ENCODE measurements around the gene GRB10. TPM values are rescaled to one million over a fixed set of nuclear protein-coding genes. Genes with fewer than 3 reads are reported as not detected.

Gene GRB10
- total RNA-seq, 2 experiments from 2014 or later: 5.9 to 8.4 TPM

GRCh38 chr7:50621973-50622490 is 160.7 kb downstream of the GRB10 start:
- Histone ChIP-seq H3K4me1 (ENCODE audit: insufficient read depth, low read length) (no peaks in the 10 kb centered on the region), H3K27me3 (ENCODE audit: control insufficient read depth in 1 of 2, insufficient read depth in 2 of 2, low read length in 2 of 2) (no peaks in the 10 kb centered on the region), H3K27ac (ENCODE audit: low read depth in 1 of 2, low read length in 2 of 2) (no peak overlapping the region), H3K4me3 (ENCODE audit: low read length) (no peak overlapping the region), H3K9me3 (ENCODE audit: control insufficient read depth in 1 of 2, insufficient read depth in 1 of 2, low read length in 2 of 2) (no peaks in the 10 kb centered on the region), H3K36me3 (ENCODE audit: insufficient read depth, low read length) (no peaks in the 10 kb centered on the region)
- no peak for TF ChIP-seq CTCF (IDR thresholded peaks at IDR 0.05)
- no peak for DNase-seq
- ChIA-PET CTCF (no interaction called here), POLR2A (no interaction called here)
- intact Hi-C loops (cut with DNase I, micrococcal nuclease): no loop called here
- Mint-ChIP-seq H3K27me3 (no peaks in the 10 kb centered on the region), H3K36me3 (ENCODE audit: low read depth) (no peaks in the 10 kb centered on the region), H3K27ac (no peak overlapping the region), H3K4me3 (no peak overlapping the region), H3K9me3 (no peaks in the 10 kb centered on the region), H3K4me1 (ENCODE audit: low read depth) (no peaks in the 10 kb centered on the region)
- ATAC-seq (ENCODE audit: poor library complexity): no peak

DNA sequence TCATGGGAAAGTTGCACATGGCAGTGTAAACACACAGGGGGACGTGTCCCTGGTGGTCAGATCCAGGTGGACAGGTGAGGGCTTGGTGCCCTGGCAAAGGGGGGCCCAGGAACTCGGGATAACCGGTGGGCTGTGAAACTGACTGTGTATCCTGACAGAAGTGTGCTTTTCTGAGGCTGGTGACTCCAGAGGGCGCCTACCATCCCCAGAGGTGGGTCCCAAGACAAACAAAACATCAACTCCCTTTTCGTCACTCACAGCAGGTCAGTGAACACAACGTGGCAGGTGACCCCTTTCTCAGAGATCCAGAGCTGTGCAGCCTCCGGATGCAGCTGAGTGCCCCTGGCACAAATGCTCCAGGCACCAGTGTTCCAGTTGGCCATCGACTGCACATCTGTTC is 161.5 kb downstream of the GRB10 start:
- no peak overlapping the region for H3K27ac ChIP-seq (ENCODE audit: low read depth in 1 of 2, low read length in 2 of 2)
- H3K27me3 ChIP-seq (ENCODE audit: control insufficient read depth in 1 of 2, insufficient read depth in 2 of 2, low read length in 2 of 2): no peaks in the 10 kb centered on the region
- ChIA-PET CTCF (interaction anchor here (1.2 kb wide), 1 partner anchor 528 kb away, joined by 3 read pairs; the partner anchor contains the start of gene ZPBP), POLR2A (no interaction called here)
- no peaks in the 10 kb centered on the region for H3K4me1 Mint-ChIP-seq (ENCODE audit: low read depth)
- H3K9me3 Mint-ChIP-seq: no peaks in the 10 kb centered on the region
- H3K4me3 ChIP-seq (ENCODE audit: low read length): no peak overlapping the region
- intact Hi-C loops (cut with DNase I, micrococcal nuclease): no loop called here
- no peak for TF ChIP-seq CTCF (IDR thresholded peaks at IDR 0.05)
- no peaks in the 10 kb centered on the region for H3K27me3 Mint-ChIP-seq
- H3K9me3 ChIP-seq (ENCODE audit: control insufficient read depth in 1 of 2, insufficient read depth in 1 of 2, low read length in 2 of 2): no peaks in the 10 kb centered on the region
- ATAC-seq (ENCODE audit: poor library complexity) (no peak), DNase-seq (no peak)
- H3K27ac Mint-ChIP-seq: no peak overlapping the region
- H3K4me1 ChIP-seq (ENCODE audit: insufficient read depth, low read length): no peaks in the 10 kb centered on the region
- H3K36me3 ChIP-seq (ENCODE audit: insufficient read depth, low read length): no peaks in the 10 kb centered on the region
- no peak overlapping the region for H3K4me3 Mint-ChIP-seq
- H3K36me3 Mint-ChIP-seq (ENCODE audit: low read depth): no peaks in the 10 kb centered on the region

DNA sequence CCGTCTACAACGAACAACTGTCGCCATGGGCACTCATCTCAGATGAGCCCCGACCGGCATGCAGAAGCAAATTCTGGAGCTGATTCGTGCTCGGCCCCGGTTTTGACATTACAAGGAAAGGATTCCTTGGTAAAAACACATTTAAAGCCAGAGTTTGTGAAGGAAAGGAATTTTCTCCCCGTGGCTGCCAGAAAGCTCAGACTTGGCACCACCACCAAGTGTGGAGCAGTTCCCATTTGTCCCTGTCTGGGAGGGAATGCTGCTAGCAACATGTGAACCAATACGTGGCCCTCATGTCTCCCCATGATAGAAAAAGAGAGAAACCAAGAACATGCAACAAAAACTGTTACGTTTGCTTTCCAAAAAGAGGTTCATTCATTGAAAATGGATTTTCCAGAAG is 162.3 kb downstream of the GRB10 start:
- no peaks in the 10 kb centered on the region for H3K27me3 Mint-ChIP-seq
- Histone ChIP-seq H3K27me3 (ENCODE audit: control insufficient read depth in 1 of 2, insufficient read depth in 2 of 2, low read length in 2 of 2) (no peaks in the 10 kb centered on the region), H3K27ac (ENCODE audit: low read depth in 1 of 2, low read length in 2 of 2) (no peak overlapping the region), H3K36me3 (ENCODE audit: insufficient read depth, low read length) (no peaks in the 10 kb centered on the region), H3K9me3 (ENCODE audit: control insufficient read depth in 1 of 2, insufficient read depth in 1 of 2, low read length in 2 of 2) (no peaks in the 10 kb centered on the region), H3K4me1 (ENCODE audit: insufficient read depth, low read length) (no peaks in the 10 kb centered on the region), H3K4me3 (ENCODE audit: low read length) (no peak overlapping the region)
- intact Hi-C loops (cut with DNase I, micrococcal nuclease): no loop called here
- no peaks in the 10 kb centered on the region for H3K4me1 Mint-ChIP-seq (ENCODE audit: low read depth)
- ChIA-PET POLR2A (no interaction called here), CTCF (interaction anchor here (1.2 kb wide), 1 partner anchor 527 kb away, joined by 3 read pairs; the partner anchor contains the start of gene ZPBP)
- no peak for TF ChIP-seq CTCF (IDR thresholded peaks at IDR 0.05)
- DNase-seq (no peak), ATAC-seq (ENCODE audit: poor library complexity) (no peak)
- no peak overlapping the region for H3K27ac Mint-ChIP-seq
- H3K4me3 Mint-ChIP-seq: no peak overlapping the region
- H3K36me3 Mint-ChIP-seq (ENCODE audit: low read depth): no peaks in the 10 kb centered on the region
- H3K9me3 Mint-ChIP-seq: no peaks in the 10 kb centered on the region
